CD4-positive, alpha-beta T cell treated with Interleukin-6 at 100 ng/mL for 8 hours (primary cell): ENCODE measurements around the gene C20orf202.
"Not testable (repeated sequence)": the region's sequence is repeated elsewhere in the genome, so short reads cannot be mapped to it uniquely, and the experiment has no call there.

Experiments
- DNase-seq: peaks from one replicate; pipeline ENCODE4 v3.0.0-alpha.2; 2020; ENCODE audit warnings: mixed read lengths, low spot score

Gene C20orf202

DNA sequence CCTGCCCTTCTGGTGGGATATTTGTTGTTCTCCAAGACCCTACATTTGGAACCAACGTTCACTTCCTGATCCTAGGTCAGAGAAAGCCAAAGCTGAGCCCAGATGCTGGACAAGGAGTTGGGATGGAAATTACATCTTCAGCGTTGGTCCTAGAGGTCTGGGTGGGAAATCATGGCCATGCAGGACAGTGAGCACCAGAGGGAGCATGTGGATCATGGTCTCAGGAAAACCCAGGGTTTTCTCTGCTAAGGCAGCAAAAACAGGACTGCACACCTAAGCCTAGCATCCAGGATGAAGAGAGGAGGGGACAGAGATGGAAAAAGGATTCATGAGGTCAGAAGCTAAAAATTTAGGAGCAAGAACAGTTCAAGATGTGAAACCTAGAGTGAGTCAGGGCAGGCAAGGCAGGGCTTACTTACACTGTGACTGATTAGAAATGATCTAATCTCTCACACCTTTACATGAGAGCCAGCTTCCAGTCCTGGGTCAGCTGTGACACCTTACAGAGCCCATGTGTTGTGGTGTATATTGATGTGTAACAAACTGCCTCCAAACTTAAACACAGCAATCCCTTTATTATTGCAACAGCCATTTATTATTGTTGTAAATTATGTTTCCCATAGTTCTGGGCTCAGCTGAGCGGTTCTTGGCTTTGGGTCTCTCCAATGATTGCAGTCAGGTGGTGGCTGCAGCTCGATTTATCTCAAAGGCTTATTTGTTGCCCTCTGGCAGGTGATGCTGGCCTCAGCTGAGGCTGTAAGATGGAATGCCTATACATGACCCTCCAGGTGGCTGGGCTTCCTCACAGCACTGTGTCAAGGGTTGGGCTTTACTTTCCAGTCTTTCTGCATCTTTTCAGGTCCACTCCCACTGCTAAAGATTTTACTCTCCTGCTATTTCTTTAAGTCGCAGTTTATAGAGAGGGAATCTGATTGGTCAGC lies 6.5 kb downstream of the C20orf202 start:
- no peak for DNase-seq

DNA sequence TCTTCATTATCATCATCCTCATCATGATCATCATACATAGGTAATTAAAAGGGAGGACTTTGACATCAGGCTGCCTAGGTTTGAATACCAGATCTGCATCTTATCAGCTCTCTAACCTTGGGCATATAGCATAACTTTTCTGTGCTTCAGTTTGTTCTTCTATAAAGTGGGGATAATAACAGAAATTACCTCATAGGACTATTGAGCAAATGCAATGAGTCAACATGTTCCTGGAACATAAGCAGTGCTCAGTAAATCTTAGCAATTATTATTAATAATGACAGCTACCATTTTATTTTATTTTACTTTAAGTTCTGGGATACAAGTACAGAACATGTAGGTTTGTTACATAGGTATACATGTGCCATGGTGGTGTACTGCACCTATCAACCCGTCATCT lies 7.2 kb downstream of the C20orf202 start:
- no peak for DNase-seq

DNA sequence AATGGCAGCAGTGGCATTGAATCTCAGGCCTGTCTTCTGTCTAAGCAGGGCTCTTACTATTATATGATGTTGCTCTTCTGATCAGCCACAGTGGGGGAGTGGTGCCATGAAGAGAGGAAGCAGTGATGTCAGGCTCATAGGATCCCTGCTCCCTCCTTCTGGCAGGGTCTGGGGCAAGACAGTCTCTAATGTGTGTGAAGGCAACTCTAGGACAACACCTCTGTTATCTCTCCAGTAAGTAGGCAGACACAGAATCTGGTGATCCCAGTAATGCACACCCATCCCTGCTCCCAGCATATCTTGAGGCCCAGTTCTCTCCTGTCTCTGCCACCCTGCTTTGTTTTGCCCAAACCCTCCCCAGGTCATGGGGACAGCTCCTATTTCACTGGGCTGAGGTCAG lies 8.8 kb downstream of the C20orf202 start:
- DNase-seq = no peak

DNA sequence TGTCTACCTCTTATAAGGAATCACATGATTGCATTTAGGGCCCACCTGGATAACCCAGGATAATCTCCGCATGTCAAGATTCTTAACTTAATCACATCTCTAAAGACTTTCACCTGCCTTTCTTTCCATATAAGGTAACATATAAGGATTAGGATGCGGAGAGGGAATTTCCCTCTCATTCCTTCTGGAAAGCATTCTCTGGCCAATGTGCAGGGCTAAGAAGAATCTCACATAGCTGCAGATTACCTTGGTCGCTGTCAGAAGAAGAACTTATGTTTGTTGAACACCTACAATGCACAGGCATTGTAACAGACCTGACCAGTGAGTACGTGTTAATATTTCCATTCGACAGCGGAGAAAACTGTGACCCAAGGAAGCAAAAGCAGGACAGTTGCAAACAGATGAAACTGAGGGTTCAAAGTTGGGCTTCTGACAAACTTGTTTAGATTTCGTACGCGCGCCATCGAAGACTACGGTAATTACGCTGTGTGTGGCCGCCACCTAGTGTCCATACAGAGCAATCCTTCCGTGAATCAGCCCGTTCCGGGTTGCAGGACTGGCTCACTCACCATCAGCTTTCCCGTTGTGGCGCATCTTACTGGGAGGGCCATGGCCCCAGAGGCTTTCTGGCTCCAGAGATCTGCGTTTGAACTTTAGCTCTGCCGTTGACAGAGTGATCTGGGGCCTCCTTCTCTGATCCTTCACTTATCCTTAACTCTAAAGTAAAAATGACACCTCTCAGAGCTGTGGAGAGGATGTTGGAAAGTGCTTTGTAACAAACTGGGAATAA lies 9.5 kb downstream of the C20orf202 start:
- peak; percentile 71 for DNase-seq

DNA sequence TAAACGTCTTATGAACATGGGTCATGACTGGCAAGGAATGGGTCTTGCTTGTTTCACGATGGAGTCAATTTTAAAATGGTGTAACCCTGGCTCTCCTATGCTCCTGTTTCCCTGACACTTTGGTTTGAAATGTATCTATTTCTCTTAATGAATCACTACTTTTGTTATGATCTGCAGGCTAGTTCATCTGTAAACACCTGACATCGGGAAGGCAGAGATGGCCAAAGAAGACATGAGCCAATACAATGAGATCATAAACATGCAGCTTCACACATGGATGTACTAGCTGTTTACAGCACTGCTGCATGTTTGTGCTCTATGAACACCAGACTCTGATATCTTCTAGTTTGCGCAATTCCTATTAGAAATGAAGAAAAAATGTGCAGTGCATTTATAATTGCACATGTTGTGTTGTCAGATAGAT lies 11.6 kb downstream of the C20orf202 start:
- no peak for DNase-seq

DNA sequence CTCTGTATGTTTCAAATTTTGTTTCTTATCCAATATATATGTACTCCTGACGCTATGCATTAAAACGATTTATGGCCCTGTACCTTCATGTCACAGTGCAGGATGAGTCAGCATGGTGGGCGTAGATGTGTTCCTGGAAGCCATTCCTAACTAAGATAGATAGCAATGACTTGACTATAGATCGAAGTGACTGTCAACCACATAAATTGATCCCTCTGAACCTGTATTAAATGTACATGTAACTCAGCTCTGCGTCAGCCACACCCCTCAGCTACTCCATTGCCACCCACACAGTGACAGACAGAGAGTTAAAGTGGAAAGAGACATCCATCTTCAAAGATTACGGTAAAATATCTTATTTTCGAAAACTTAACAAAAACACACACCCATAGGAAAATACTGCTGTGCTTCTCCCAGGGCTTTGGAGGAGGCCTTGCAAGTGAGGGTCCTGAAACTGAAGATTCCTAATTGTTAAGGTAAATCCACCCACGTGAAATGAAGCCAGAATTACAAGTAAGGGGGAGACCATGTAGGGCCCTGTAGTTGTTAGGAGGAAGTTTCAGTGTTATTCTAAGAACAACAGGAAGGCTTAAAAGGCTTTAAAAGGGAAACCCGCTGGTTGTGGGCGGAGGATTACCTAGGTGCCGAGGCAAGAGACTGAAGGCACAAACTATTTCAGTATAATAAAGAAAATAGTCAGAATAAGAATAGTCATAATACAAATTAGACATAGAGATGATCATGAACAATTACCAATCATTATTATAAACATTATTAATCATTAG lies 12.3 kb downstream of the C20orf202 start:
- DNase-seq = peak; percentile 40

DNA sequence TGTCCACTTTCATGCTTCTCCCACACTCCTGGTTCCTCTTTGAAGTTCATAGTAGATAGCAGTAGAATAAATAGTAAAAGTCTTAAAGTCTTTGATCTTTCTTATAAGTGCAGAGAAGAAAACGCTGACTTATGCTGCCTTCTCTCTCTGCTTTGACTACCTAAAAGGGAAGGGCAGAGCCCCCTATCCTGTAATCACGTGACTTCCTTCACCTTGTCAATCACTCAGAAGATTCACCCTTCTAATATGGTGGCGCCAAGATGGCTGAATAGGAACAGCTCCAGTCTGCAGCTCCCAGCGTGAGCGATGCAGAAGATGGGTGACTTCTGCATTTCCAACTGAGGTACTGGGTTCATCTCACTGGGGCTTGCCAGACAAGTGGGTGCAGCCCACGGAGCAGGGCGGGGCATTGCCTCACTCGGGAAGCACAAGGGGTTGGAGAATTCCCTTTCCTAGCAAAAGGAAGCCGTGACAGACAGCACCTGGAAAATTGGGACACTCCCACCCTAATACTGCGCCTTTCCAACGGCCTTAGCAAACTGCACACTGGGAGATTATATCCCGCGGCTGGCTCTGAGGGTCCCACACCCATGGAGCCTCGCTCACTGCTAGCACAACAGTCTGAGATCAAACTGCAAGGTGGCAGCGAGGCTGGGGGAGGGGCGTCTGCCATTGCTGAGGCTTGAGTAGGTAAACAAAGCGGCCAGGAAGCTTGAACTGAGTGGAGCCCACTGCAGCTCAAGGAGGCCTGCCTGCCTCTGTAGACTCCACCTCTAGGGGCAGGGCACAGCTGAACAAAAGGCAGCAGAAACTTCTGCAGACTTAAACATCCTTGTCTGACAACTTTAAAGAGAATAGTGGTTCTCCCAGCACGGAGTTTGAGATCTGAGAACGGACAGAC lies 13.5 kb downstream of the C20orf202 start:
- DNase-seq = not testable (repeated sequence)

DNA sequence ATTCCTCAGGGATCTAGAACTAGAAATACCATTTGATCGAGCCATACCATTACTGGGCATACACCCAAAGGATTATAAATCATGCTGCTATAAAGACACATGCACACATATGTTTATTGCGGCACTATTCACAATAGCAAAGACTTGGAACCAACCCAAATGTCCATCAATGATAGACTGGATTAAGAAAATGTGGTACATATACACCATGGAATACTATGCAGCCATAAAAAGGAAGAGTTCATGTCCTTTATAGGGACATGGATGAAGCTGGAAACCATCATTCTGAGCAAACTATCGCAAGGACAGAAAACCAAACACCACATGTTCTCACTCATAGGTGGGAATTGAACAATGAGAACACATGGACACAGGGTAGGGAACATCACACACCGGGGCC lies 19.5 kb downstream of the C20orf202 start:
- DNase-seq = not testable (repeated sequence)

DNA sequence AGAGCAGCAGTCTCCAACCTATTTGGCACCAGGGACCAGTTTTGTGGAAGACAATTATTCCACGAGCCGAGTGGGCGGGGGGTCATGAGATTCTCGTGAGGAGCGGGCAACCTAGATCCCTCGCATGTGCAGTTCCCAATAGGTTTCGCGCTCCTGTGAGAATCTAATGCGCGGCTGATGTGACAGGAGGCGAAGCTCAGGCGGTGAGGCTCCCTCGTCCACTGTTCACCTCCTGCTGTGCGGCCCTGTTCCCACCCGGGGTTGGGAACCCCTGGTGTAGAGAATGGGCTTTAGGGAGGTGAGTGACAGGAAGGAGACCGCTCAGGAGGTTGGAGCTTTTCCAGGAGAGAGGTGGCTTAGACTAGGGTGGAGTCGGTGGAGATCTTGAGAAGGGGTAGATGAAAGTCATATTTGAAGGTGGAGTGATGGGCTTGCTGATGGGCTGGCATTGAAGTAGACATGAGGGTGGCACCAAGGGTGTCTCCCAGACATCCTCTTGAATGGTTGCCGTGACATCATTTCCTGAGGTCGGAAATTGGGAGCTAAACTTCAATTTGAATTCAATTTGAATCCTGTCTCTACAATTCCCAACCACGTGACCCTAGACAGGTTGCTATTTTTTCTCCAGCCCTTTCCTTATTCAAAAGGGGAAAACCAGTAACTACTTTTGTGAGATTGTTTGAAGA lies 21.1 kb downstream of the C20orf202 start:
- DNase-seq = no peak

DNA sequence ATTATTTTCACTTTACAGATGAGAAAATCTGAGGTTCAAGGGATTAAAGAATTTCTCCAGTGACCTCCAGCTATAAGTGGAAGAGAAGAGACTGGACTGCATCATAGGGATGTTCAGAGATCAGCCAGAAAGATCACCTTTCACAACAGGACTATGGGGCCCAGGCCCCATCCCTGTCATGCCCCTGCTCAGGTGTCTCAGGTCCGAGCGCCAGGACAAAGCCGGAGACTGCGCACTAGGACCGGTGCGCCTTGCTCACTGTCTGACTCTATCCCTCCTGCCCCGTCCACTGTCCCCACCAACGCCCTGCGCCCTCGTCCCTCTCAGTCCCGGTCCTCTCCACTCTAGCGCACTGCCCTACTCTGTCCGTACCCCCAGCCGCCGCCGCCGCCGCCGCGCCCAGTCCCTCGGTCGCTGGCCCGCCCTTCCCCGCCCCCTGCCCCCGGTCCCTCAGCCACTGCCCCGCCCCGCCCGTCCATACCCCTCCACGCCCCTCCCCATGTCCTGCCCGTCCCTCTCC lies 22.1 kb downstream of the C20orf202 start:
- DNase-seq = no peak

DNA sequence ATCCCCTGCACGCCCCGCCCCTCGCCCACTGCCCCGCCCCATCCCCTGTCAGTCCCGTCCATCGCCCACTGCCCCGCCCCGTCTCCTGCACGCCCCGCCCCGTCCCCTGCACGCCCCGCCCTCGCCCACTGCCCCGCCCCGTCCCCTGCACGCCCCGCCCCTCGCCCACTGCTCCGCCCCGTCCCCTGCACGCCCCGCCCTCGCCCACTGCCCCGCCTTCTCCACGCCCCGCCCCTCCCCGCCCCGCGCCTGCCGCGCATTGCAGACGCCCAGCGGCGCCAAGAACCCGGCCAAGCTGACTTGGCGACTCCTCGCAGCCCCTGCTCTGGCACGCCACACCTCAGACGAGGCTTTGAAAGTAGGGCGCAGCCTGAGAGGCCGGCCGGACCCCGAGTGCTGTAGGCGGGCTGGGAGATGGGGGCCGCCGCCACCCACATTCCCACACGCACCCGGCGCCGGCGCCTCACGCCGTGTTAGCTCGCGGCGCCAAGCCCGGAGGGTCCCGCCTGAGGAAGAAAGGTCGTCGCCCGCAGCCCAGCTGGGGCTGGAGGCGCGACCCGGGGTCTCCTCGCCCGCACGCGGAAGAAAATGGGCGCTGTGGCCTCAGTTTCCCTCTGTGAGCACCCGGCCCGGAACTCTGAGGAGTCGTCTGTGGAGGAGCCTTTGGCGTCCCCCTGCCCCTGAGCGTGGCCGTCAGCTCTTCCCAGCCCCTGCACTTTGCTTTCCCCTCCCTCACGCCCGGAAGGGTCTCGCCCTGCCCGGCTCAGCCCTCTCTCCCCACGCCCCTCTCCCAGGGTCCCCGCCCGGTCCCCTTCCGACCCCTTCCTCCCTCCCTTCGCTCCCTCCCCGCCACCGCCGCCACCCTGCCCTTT lies 22.8 kb downstream of the C20orf202 start, which contains the start of gene RAD21L1:
RAD21L1 (plus strand) TSS at position 262 of the 872 bp plus-strand sequence. CDS start 2,410 bp downstream, outside the sequence.
- peak; percentile 87 for DNase-seq

DNA sequence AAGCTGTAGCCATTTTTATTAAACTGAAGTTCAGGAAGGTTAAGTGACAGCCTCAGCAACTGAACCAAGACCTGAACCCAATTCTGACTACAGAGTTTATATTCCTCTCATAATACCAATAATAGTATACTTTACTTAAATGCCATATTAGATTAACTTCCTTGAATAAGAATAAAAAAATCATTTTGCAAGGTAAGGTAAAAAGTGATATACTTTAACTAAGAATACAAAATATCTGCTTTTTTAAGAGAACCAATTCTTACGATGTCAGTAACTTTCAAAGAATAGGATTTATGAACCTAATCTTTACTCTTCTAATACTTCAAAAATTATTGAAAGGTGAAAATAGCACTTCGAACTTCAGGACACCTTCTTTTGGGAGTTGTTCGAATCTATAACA lies 26.3 kb downstream of the C20orf202 start:
- no peak for DNase-seq

DNA sequence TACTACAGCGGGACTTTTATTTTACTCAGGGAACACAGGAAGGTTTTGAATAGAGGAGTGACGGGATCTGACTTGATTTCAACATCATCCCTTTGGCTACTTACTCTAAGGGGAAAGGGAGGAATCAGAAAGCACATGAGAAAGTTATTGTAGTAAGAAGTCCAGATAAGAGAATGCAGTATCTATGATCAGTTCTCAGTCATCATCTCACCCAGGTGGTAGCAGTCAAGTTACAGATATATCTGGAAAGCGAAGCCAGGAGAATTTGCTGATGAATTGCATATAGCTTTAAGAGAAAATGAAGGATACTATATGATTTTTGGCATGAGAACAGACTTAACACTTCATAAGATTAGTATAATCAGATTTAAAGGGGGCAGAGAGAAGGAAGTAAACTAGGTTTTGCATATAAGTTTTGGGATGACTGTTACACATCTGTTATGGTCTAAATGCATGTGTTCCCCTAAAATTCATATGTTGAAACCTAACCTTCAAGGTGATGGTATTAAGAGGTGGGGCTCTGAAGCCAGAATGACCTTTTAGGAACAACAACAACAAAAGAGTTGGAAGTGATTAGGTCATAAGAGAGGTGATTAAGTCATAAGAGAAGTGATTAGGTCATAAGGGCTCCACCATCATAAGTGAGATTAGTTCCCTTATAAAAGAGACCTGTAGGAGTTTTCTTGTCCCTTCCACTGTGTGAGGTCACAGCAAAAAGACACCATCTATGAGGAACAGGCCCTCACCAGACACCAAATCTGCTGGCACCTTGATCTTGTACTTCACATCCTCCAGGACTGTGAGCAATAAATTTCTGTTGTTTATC lies 29.2 kb downstream of the C20orf202 start:
- DNase-seq = no peak

DNA sequence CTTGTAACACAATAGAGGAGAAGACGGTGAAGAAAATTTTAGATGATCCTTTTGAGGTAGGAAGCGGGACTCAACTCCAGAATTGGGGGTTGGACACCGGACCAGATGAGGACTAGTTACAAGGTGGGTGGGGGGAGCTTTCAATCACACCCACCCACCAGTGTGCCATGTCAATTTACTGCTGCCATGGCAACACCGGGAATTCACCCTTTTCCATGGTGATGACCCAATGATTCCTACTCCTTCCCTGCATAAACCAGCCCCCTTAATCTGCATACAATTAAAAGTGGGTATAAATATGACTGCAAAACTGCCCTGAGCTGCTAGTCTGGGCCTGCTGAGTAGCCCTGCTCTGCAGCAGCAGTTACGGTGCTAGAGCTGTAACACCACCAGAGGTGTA lies 37.3 kb downstream of the C20orf202 start:
- DNase-seq = no peak

DNA sequence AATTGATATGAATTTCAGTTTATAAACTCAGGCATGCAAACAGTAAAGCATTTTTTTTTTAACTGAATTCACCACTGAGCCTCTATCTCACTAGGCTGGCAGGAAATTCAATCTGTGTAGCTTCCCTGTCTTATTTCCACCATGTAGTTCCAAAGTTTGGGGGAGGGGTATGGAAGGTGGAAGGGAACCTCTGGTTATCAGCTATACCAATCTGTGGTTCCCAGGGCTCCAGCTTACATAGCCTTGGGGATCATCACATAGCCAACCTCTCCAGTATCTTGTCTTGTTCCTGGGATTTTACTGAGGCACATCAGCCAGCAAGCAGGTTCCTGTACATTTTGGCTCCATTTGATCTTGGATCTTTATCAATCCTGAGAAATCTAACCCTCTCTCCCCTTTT lies 38.2 kb downstream of the C20orf202 start:
- DNase-seq = no peak

DNA sequence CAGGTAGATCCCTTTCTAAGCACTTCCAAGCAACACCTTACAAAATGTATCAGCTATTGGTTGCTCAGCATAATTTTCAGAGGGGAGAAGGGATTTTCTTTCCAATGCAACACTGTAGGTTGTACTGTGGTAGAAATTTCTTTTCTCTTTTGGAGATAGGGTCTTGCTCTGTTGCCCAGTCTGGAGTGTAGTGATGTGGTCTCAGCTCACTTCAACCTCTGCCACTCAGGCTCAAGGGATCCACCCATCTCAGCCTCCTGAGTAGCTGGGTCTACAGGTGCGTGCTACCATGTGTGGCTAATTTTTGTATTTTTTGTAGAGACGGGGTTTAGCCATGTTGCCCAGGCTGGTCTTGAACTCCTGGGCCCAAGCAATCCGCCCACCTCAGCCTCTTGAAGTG lies 38.8 kb downstream of the C20orf202 start:
- no peak for DNase-seq

DNA sequence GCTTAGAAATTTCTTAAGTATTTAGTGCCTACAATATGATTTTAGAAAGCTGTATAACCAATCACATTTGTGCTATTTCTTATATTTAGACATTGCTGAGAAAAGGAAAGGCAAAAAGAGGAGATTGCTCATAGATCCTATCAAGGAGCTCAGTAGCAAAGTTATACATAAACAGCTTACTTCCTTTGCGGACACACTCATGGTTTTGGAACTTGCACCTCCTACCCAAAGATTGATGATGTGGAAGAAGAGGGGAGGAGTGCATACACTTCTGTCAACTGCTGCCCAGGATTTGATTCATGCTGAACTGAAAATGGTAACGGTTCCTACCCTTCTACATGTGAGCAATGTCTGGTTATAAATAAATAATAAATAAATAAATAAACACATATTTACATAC lies 39.3 kb downstream of the C20orf202 start:
- no peak for DNase-seq

DNA sequence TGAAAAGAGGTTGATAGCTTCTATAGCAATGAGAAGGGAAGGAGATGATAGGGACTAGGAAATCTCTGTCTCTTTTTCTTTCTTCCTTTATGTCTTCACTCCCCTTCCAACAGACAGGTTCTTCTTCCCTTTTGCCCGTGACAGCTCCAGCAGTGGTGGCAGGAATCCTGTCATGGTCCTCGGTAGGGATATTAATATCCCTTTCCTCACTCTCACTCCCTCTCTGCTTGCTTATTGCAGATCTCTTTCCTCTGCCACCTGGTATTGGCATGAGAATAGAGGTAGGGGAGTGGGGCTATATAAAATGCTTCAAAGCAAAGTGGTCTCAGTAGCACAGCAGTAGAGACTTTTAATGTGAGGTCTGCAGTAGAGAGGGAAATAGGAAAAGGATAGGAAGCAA lies 42.3 kb downstream of the C20orf202 start:
- no peak for DNase-seq
